ENCODE results near the gene CHST1. TPM values are rescaled to one million over a fixed set of nuclear protein-coding genes. Genes with fewer than 3 reads are reported as not detected.

The CHST1 gene
- total RNA-seq, 2 experiments from 2014 or later = not detected

DNA sequence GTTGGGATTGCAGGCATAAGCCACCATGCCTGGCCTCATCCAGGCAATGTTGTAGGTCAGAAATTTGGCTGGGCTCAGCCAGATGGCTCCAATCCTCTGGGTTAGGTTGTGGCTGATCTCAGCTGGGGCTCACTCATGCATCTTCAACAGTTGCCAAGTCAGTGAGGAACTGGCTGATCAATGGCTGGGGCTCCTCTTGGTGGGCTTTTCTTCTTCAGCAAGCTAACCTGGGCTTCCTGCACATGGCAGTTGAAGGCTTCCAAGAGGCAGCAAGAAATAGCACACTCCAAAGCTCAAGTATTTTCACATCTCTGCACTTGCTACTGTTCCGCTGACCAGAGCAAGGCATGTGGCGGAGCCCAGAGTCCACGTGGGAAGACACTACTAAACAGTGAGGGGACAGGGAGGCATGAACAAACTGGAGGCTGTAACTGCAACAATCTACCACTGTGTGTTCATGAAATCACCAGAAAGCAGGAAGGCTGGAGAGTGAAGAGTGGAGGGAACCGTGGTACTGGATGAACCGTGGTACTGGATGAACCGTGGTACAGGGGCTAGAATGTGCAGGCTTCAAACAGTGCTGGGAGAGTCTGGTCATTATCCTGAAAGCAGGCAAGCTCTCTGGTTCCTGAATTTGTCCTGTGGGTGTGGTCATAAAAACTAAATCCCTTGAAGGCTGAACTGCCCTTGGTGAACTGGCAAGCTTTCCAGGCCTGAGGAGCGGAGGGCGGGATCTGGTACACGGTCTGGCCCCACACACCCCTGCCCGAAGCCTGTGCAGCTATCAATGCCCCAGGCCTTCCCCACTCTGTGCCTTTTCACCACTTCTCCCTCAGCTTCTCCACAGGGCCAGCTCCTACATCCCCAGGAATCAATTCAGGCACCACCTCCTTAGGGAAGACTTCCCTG, 20.2 kb downstream of the CHST1 start:
- Histone ChIP-seq H4K20me1 (ENCODE audit: insufficient read depth, low read length) (no peaks in the 10 kb centered on the region), H3K36me3 (ENCODE audit: insufficient read depth, low read length) (no peaks in the 10 kb centered on the region), H3K9me3 (ENCODE audit: low read length) (no peaks in the 10 kb centered on the region), H3K4me3 (ENCODE audit: low read depth, low read length, poor library complexity, severe bottlenecking) (no peak overlapping the region), H3K27ac (ENCODE audit: low read depth, low read length, poor library complexity, severe bottlenecking) (no peak overlapping the region), H2AFZ (ENCODE audit: low read length) (no peak overlapping the region), H3K79me2 (ENCODE audit: insufficient read depth, low read depth, low read length) (no peaks in the 10 kb centered on the region), H3K4me1 (ENCODE audit: insufficient read depth, low read length, poor library complexity, severe bottlenecking) (no peaks in the 10 kb centered on the region), H3K9me2 (ENCODE audit: insufficient read depth, low read length) (no peaks in the 10 kb centered on the region), H3K4me2 (ENCODE audit: low read length) (no peak overlapping the region)
- CTCF ChIA-PET (ENCODE audit: unreplicated experiment) = interaction anchor here (1.3 kb wide), 1 partner anchor 10 kb away, joined by 3 read pairs; no protein-coding TSS in a partner anchor
- DNase-seq (ENCODE audit: low spot score) = no peak
- intact Hi-C loops (cut with micrococcal nuclease; ENCODE audit: unreplicated experiment) = no loop called here
- TF ChIP-seq CTCF (conservative IDR thresholded peaks at IDR 0.05; ENCODE audit: low read length) (no peak), EZH2phosphoT487 (IDR thresholded peaks at IDR 0.05; ENCODE audit: borderline replicate concordance, low read depth, low read length) (no peak)
- BruUV-seq (replicated peaks) = no TSS peak
- POLR2A ChIA-PET = no interaction called here

DNA sequence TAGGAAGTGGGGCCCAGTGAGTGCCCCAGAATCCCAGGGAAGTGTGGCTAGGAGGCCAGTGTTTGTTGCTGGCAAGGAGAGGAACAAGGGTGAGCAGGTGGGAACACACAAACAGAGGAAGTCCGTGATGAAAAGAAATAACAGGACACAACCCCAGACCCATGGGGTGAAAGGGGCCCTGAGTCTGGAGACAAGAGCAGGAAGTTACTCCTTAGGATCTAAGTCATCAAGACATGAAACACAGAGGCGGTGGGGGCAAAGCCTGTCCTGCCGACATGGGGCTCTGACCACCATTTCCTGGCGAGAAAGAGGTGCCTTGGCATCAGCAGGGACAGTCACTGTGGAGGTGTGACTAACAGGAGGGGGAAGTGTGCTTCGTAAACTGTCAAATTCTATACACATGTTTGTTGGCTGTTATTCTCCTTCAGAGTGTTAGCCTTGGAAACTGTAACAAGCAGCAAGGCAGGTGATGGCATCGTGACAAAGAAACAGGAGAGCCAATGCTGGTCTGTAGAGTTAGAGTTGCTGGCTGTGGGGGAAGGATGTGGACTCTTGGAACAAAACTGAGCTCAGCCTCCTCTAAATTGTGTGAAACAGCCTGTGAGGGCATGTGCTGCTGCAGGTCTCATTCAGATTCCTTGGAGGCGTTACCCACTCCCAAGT, 21.7 kb downstream of the CHST1 start:
- H3K27ac ChIP-seq (ENCODE audit: low read depth, low read length, poor library complexity, severe bottlenecking) = no peak overlapping the region
- no peak overlapping the region for H2AFZ ChIP-seq (ENCODE audit: low read length)
- CTCF ChIA-PET (ENCODE audit: unreplicated experiment) = no interaction called here

More for the DNA sequence above, 21.7 kb downstream of the CHST1 start:
- intact Hi-C loops (cut with micrococcal nuclease; ENCODE audit: unreplicated experiment) = no loop called here
- BruUV-seq (replicated peaks) = no TSS peak
- H3K4me2 ChIP-seq (ENCODE audit: low read length) = no peak overlapping the region
- POLR2A ChIA-PET = no interaction called here
- no peaks in the 10 kb centered on the region for H3K4me1 ChIP-seq (ENCODE audit: insufficient read depth, low read length, poor library complexity, severe bottlenecking)
- H3K9me3 ChIP-seq (ENCODE audit: low read length) = no peaks in the 10 kb centered on the region
- H4K20me1 ChIP-seq (ENCODE audit: insufficient read depth, low read length) = no peaks in the 10 kb centered on the region
- H3K4me3 ChIP-seq (ENCODE audit: low read depth, low read length, poor library complexity, severe bottlenecking) = no peak overlapping the region
- H3K36me3 ChIP-seq (ENCODE audit: insufficient read depth, low read length) = no peaks in the 10 kb centered on the region
- no peaks in the 10 kb centered on the region for H3K79me2 ChIP-seq (ENCODE audit: insufficient read depth, low read depth, low read length)
- no peaks in the 10 kb centered on the region for H3K9me2 ChIP-seq (ENCODE audit: insufficient read depth, low read length)
- TF ChIP-seq EZH2phosphoT487 (IDR thresholded peaks at IDR 0.05; ENCODE audit: borderline replicate concordance, low read depth, low read length) (no peak), CTCF (conservative IDR thresholded peaks at IDR 0.05; ENCODE audit: low read length) (no peak)
- no peak for DNase-seq (ENCODE audit: low spot score)

Data from OCI-LY7 (cell line).